Right atrium auricular region (tissue), 2 donors: ENCODE data around the gene PLAGL2. TPM values are rescaled to one million over a fixed set of nuclear protein-coding genes. Genes with fewer than 3 reads are reported as not detected.

ENCODE experiments used
- DNase-seq: peaks from one replicate; pipeline ENCODE4 v3.0.0-alpha.2; 2019; ENCODE audit warnings: low spot score
- H3K27ac ChIP-seq, 2 donors: fragments of 200-600 bp; sonication (generic); 1 replicate in 1 of 2; 2 replicates in 1 of 2; pipeline ENCODE4 v1.5.1; 2016 to 2019
- H3K27me3 ChIP-seq, 2 donors: fragments of 200-600 bp; sonication (generic); one replicate each; pipeline versions ENCODE4 v1.5.1 to v1.6.0; 2017 to 2019
- H3K36me3 ChIP-seq: fragments of 200-600 bp; sonication (generic); one replicate; pipeline ENCODE4 v1.5.1; 2016
- H3K4me1 ChIP-seq, 2 donors: fragments of 200-600 bp; sonication (generic); one replicate each; pipeline versions ENCODE4 v1.5.1 to v1.6.0; 2017 to 2019
- H3K4me3 ChIP-seq, 2 donors: fragments of 200-600 bp; sonication (generic); 1 replicate in 1 of 2; 2 replicates in 1 of 2; pipeline ENCODE4 v1.5.1; 2017 to 2019; ENCODE audit warnings: mild to moderate bottlenecking in 1 of 2, moderate library complexity in 1 of 2
- H3K9me3 ChIP-seq, 2 donors: fragments of 200-600 bp; sonication (generic); one replicate each; pipeline ENCODE4 v1.5.1; 2019
- CTCF ChIP-seq, 2 donors: fragments of 200-600 bp; sonication (generic); IDR thresholded peaks; one replicate each; pipeline ENCODE4 v1.5.1; 2019; ENCODE audit warnings: antibody characterized with exemption in 2 of 2
- total RNA-seq, 2 donors: library from RNA; depleted of rRNA; stranded (reverse); fragments of >200 nt; gene quantifications; one replicate each; pipeline ENCODE4 v1.1.0, GENCODE V29; 2016

PLAGL2 gene
- total RNA-seq, 2 donors from 2014 or later: 7.0 to 8.1 TPM

- Histone ChIP-seq H3K27ac (no peak overlapping the region), H3K27me3 (no peaks in the 10 kb centered on the region), H3K36me3 (no peaks in the 10 kb centered on the region), H3K4me1 (no peaks in the 10 kb centered on the region), H3K4me3 (no peak overlapping the region), H3K9me3 (no peaks in the 10 kb centered on the region)
- DNase-seq: no peak
- no peak for TF ChIP-seq CTCF (IDR thresholded peaks at IDR 0.05)
Observed at GRCh38 chr20:32244959-32245358, 37.4 kb upstream of the PLAGL2 start.

GRCh38 chr20:32244150-32244823 lies 36.7 kb upstream of the PLAGL2 start:
- Histone ChIP-seq H3K4me3 (no peak overlapping the region), H3K27me3 (no peaks in the 10 kb centered on the region), H3K36me3 (no peaks in the 10 kb centered on the region), H3K27ac (no peak overlapping the region), H3K4me1 (no peaks in the 10 kb centered on the region), H3K9me3 (no peaks in the 10 kb centered on the region)
- TF ChIP-seq CTCF (IDR thresholded peaks at IDR 0.05): no peak
- DNase-seq: no peak

GRCh38 chr20:32241807-32242206 lies 34.3 kb upstream of the PLAGL2 start:
- Histone ChIP-seq H3K9me3 (no peaks in the 10 kb centered on the region), H3K4me3 (no peak overlapping the region), H3K27ac (no peak overlapping the region), H3K4me1 (no peaks in the 10 kb centered on the region), H3K27me3 (no peaks in the 10 kb centered on the region), H3K36me3 (no peaks in the 10 kb centered on the region)
- no peak for DNase-seq
- TF ChIP-seq CTCF (IDR thresholded peaks at IDR 0.05): no peak

GRCh38 chr20:32240205-32240604 lies 32.7 kb upstream of the PLAGL2 start:
- no peak for DNase-seq
- no peaks in the 10 kb centered on the region for H3K4me1 ChIP-seq
- H3K27ac ChIP-seq: no peak overlapping the region
- no peaks in the 10 kb centered on the region for H3K9me3 ChIP-seq
- peaks cover 6% of the 10 kb centered on the region for H3K36me3 ChIP-seq
- no peak overlapping the region for H3K4me3 ChIP-seq
- no peak for TF ChIP-seq CTCF (IDR thresholded peaks at IDR 0.05)
- H3K27me3 ChIP-seq: no peaks in the 10 kb centered on the region

GRCh38 chr20:32238483-32239425 lies 31.2 kb upstream of the PLAGL2 start:
- Histone ChIP-seq H3K9me3 (no peaks in the 10 kb centered on the region), H3K27ac (no peak overlapping the region), H3K36me3 (peaks cover 18% of the 10 kb centered on the region), H3K27me3 (no peaks in the 10 kb centered on the region), H3K4me3 (no peak overlapping the region), H3K4me1 (no peaks in the 10 kb centered on the region)
- no peak for TF ChIP-seq CTCF (IDR thresholded peaks at IDR 0.05)
- DNase-seq: no peak
